Suprapubic skin (tissue), 3 donors: ENCODE data around the gene PIGL.

ENCODE experiments used
- CTCF ChIP-seq, 2 donors: fragments of 200-600 bp in 1 of 2; fragments of 450-650 bp in 1 of 2; sonication (generic) in 1 of 2; IDR thresholded peaks; one replicate each; pipeline ENCODE4 v1.5.1; 2016 to 2019; ENCODE audit warnings: antibody characterized with exemption in 2 of 2, mild to moderate bottlenecking in 1 of 2, moderate library complexity in 1 of 2
- POLR2AphosphoS5 ChIP-seq, 3 donors: sonication (generic); formaldehyde crosslinking; IDR thresholded peaks; one replicate each; pipeline ENCODE4 v1.6.1; 2017; ENCODE audit warnings: antibody characterized with exemption in 3 of 3

DNA sequence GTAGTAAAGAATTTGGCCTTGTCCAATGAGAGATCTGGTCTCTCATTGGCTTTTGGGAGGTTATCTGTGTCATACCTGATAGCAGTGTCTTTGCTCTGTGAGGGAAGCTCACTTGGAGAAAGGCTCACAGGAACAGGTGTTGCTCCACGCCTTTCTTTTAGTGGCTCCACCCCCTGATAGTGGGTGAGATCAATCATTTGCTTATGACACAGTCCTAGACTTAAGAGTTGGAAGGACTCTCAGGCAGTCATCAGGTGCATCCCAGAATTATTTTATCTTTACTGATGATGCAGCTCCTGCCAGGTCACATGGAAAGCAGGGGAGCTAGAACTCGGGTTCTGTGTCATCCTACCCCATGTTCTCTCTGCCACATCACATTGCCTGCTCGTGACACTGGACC is 76.9 kb downstream of the PIGL start:
- TF ChIP-seq POLR2AphosphoS5 (IDR thresholded peaks at IDR 0.05) (no peak), CTCF (IDR thresholded peaks at IDR 0.05) (no peak)
